HUES48 (cell line): ENCODE measurements around the gene ATP13A5.

Source experiments
- H3K27ac ChIP-seq: one replicate; pipeline ENCODE4 v1.7.0; 2013; ENCODE audit warnings: low read depth, low read length, inconsistent platforms
- H3K27me3 ChIP-seq: 2 replicates; pipeline ENCODE4 v1.6.1; 2013; ENCODE audit warnings: mild to moderate bottlenecking, low read length; ENCODE audit not compliant: control insufficient read depth, insufficient read depth
- H3K36me3 ChIP-seq: 2 replicates; pipeline ENCODE4 v1.6.1; 2013; ENCODE audit warnings: low read length; ENCODE audit not compliant: control insufficient read depth, insufficient read depth
- H3K4me1 ChIP-seq: 2 replicates; pipeline ENCODE4 v1.6.1; 2013; ENCODE audit warnings: mild to moderate bottlenecking, low read length; ENCODE audit not compliant: control insufficient read depth, insufficient read depth
- H3K4me3 ChIP-seq: 2 replicates; pipeline ENCODE4 v1.5.1; 2013; ENCODE audit warnings: mild to moderate bottlenecking, low read depth, low read length
- H3K9ac ChIP-seq: 2 replicates; pipeline ENCODE4 v1.6.1; 2013; ENCODE audit warnings: mild to moderate bottlenecking, low read depth, low read length, moderate library complexity
- H3K9me3 ChIP-seq: 2 replicates; pipeline ENCODE4 v1.6.1; 2013; ENCODE audit warnings: low read length; ENCODE audit not compliant: control insufficient read depth, insufficient read depth

The ATP13A5 gene

GRCh38 chr3:193347521-193348501 lies 30.7 kb downstream of the ATP13A5 start:
- Histone ChIP-seq H3K4me1 (peaks cover 50% of the 10 kb centered on the region), H3K27ac (peak overlapping the region; percentile 64), H3K9ac (no peak overlapping the region), H3K9me3 (no peaks in the 10 kb centered on the region), H3K36me3 (no peaks in the 10 kb centered on the region), H3K27me3 (no peaks in the 10 kb centered on the region), H3K4me3 (no peak overlapping the region)

GRCh38 chr3:193346259-193346658 lies 32.3 kb downstream of the ATP13A5 start:
- H3K27me3 ChIP-seq: no peaks in the 10 kb centered on the region
- H3K27ac ChIP-seq: no peak overlapping the region
- no peak overlapping the region for H3K4me3 ChIP-seq

GRCh38 chr3:193345431-193345830 lies 33.1 kb downstream of the ATP13A5 start:
- H3K36me3 ChIP-seq: no peaks in the 10 kb centered on the region

More at GRCh38 chr3:193346259-193346658, 32.3 kb downstream of the ATP13A5 start:
- no peaks in the 10 kb centered on the region for H3K36me3 ChIP-seq
- H3K4me1 ChIP-seq: peaks cover 50% of the 10 kb centered on the region
- H3K9ac ChIP-seq: no peak overlapping the region
- no peaks in the 10 kb centered on the region for H3K9me3 ChIP-seq

GRCh38 chr3:193344486-193344885 lies 34.1 kb downstream of the ATP13A5 start:
- Histone ChIP-seq H3K27me3 (no peaks in the 10 kb centered on the region), H3K36me3 (no peaks in the 10 kb centered on the region), H3K4me1 (peaks cover 37% of the 10 kb centered on the region), H3K9ac (no peak overlapping the region), H3K4me3 (no peak overlapping the region), H3K27ac (no peak overlapping the region), H3K9me3 (no peaks in the 10 kb centered on the region)

More at GRCh38 chr3:193345431-193345830, 33.1 kb downstream of the ATP13A5 start:
- no peak overlapping the region for H3K9ac ChIP-seq
- H3K4me1 ChIP-seq: peaks cover 45% of the 10 kb centered on the region
- no peak overlapping the region for H3K4me3 ChIP-seq
- H3K27me3 ChIP-seq: no peaks in the 10 kb centered on the region
- H3K9me3 ChIP-seq: no peaks in the 10 kb centered on the region
- no peak overlapping the region for H3K27ac ChIP-seq

GRCh38 chr3:193343726-193344222 lies 34.8 kb downstream of the ATP13A5 start:
- Histone ChIP-seq H3K4me3 (no peak overlapping the region), H3K4me1 (peaks cover 30% of the 10 kb centered on the region), H3K9me3 (no peaks in the 10 kb centered on the region), H3K36me3 (no peaks in the 10 kb centered on the region), H3K9ac (no peak overlapping the region), H3K27me3 (no peaks in the 10 kb centered on the region), H3K27ac (no peak overlapping the region)

- no peaks in the 10 kb centered on the region for H3K27me3 ChIP-seq
- no peak overlapping the region for H3K9ac ChIP-seq
- no peaks in the 10 kb centered on the region for H3K9me3 ChIP-seq
- no peaks in the 10 kb centered on the region for H3K36me3 ChIP-seq
- no peak overlapping the region for H3K4me3 ChIP-seq
- H3K27ac ChIP-seq: no peak overlapping the region
- peaks cover 18% of the 10 kb centered on the region for H3K4me1 ChIP-seq
Measured at GRCh38 chr3:193342551-193342950, 36.0 kb downstream of the ATP13A5 start.

- Histone ChIP-seq H3K4me1 (no peaks in the 10 kb centered on the region), H3K27me3 (no peaks in the 10 kb centered on the region), H3K36me3 (no peaks in the 10 kb centered on the region), H3K4me3 (no peak overlapping the region), H3K27ac (no peak overlapping the region), H3K9ac (no peak overlapping the region), H3K9me3 (no peaks in the 10 kb centered on the region)
Measured at GRCh38 chr3:193335031-193335430, 43.5 kb downstream of the ATP13A5 start.

GRCh38 chr3:193333229-193333628 lies 45.3 kb downstream of the ATP13A5 start:
- Histone ChIP-seq H3K9ac (no peak overlapping the region), H3K4me1 (no peaks in the 10 kb centered on the region), H3K4me3 (no peak overlapping the region), H3K36me3 (no peaks in the 10 kb centered on the region), H3K27ac (no peak overlapping the region), H3K9me3 (no peaks in the 10 kb centered on the region), H3K27me3 (no peaks in the 10 kb centered on the region)

GRCh38 chr3:193330555-193331204 lies 47.9 kb downstream of the ATP13A5 start:
- no peak overlapping the region for H3K27ac ChIP-seq
- H3K4me3 ChIP-seq: no peak overlapping the region
- H3K36me3 ChIP-seq: no peaks in the 10 kb centered on the region
- H3K4me1 ChIP-seq: no peaks in the 10 kb centered on the region
- no peaks in the 10 kb centered on the region for H3K27me3 ChIP-seq
- H3K9me3 ChIP-seq: no peaks in the 10 kb centered on the region
- H3K9ac ChIP-seq: no peak overlapping the region

GRCh38 chr3:193317682-193318300 lies 60.8 kb downstream of the ATP13A5 start:
- H3K27ac ChIP-seq: no peak overlapping the region

More at GRCh38 chr3:193317682-193318300, 60.8 kb downstream of the ATP13A5 start:
- Histone ChIP-seq H3K36me3 (no peaks in the 10 kb centered on the region), H3K27me3 (no peaks in the 10 kb centered on the region), H3K9ac (no peak overlapping the region), H3K9me3 (no peaks in the 10 kb centered on the region), H3K4me1 (peaks cover 4% of the 10 kb centered on the region; the same call in 1 of the 2 replicates), H3K4me3 (no peak overlapping the region)
